OCI-LY3 (cell line): ENCODE results near the gene TMEM212.

Experiments
- H2AFZ ChIP-seq: fragments of 200-600, 300-600 bp; shearing (Covaris generic); 2 replicates; pipeline ENCODE4 v1.6.0; 2014; ENCODE audit warnings: antibody characterized with exemption, low read depth, low read length
- H3K27ac ChIP-seq: fragments of 200-600, 300-600 bp; sonication (generic); 2 replicates; pipeline ENCODE4 v1.5.1; 2014; ENCODE audit warnings: mild to moderate bottlenecking, low read length, moderate library complexity, mixed read lengths
- H3K27me3 ChIP-seq: fragments of 200-600, 300-600 bp; sonication (generic); 2 replicates; pipeline ENCODE4 v1.6.1; 2014; ENCODE audit warnings: low read depth, low read length, mixed read lengths
- H3K36me3 ChIP-seq: fragments of 200-600, 300-600 bp; sonication (generic); replicated peaks from 2 replicates; pipeline ENCODE3; 2014; ENCODE audit warnings: low read depth, low read length, mixed read lengths
- H3K4me1 ChIP-seq: fragments of 300-600, 200-600 bp; sonication (generic); 2 replicates; pipeline ENCODE4 v1.6.1; 2014; ENCODE audit warnings: low read length, mixed read lengths
- H3K4me2 ChIP-seq: fragments of 200-600, 300-600 bp; sonication (generic); 2 replicates; pipeline ENCODE4 v1.6.1; 2014; ENCODE audit warnings: low read length, mixed read lengths
- H3K4me3 ChIP-seq: fragments of 300-600, 200-600 bp; sonication (generic); 2 replicates; pipeline ENCODE4 v1.5.1; 2014; ENCODE audit warnings: antibody characterized with exemption, mild to moderate bottlenecking, low read length, moderate library complexity
- H3K79me2 ChIP-seq: fragments of 300-600, 200-600 bp; shearing (Covaris generic); 2 replicates; pipeline ENCODE4 v1.6.1; 2014; ENCODE audit warnings: mild to moderate bottlenecking, low read length, mixed read lengths
- H3K9ac ChIP-seq: fragments of 300-600, 200-600 bp; shearing (Covaris generic); 2 replicates; pipeline ENCODE4 v1.6.0; 2014; ENCODE audit warnings: mild to moderate bottlenecking, low read length, moderate library complexity
- H3K9me3 ChIP-seq: fragments of 200-600, 300-600 bp; shearing (Covaris generic); 2 replicates; pipeline ENCODE4 v1.6.1; 2014; ENCODE audit warnings: low read length, mixed read lengths; ENCODE audit not compliant: insufficient read depth
- H4K20me1 ChIP-seq: fragments of 200-600, 300-600 bp; sonication (generic); 2 replicates; pipeline ENCODE4 v1.6.1; 2016; ENCODE audit warnings: low read length, mixed read lengths; ENCODE audit not compliant: insufficient read depth
- EZH2phosphoT487 ChIP-seq: fragments of 200-600 bp; shearing (Covaris generic); IDR thresholded peaks from 2 replicates; pipeline ENCODE4 v1.6.1; 2018; ENCODE audit warnings: antibody characterized with exemption, mixed run types, low read depth
- TF ChIP-seq, protein P1 (sequence below): fragments of 200-600, 300-600 bp; sonication (generic); IDR thresholded peaks from 2 replicates; pipeline ENCODE4 v1.5.1; 2014; ENCODE audit warnings: antibody characterized with exemption, low read length, low read depth

Gene TMEM212

DNA sequence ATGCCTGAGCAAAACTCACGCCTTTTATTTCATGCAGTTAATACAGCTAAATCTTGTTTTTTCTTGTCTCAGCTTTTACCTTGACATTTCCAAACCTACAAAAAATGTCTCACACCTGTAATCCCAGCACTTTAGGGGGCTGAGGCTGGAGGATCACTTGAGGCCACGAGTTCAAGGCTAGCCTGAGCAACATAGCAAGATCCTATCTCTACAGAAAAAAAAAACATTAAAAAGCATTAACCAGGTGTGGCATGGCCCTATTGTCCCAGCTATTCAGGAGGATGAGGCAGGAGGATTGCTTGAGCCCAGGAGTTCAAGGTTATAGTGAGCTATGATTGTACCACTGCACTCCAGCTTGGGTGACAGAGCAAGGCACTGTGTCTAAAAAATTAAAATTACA lies 3.9 kb upstream of the TMEM212 start:
- Histone ChIP-seq H3K79me2 (no peaks in the 10 kb centered on the region), H4K20me1 (no peaks in the 10 kb centered on the region), H2AFZ (no peak overlapping the region), H3K4me3 (no peak overlapping the region), H3K36me3 (no peaks in the 10 kb centered on the region), H3K4me2 (no peak overlapping the region), H3K9ac (no peak overlapping the region), H3K27me3 (0 out of 2 replicates have a peak, but pooled peaks cover 17% of the 10 kb centered on the region), H3K27ac (no peak overlapping the region), H3K9me3 (no peaks in the 10 kb centered on the region), H3K4me1 (peaks cover 10% of the 10 kb centered on the region)
- TF ChIP-seq, protein P1, sequence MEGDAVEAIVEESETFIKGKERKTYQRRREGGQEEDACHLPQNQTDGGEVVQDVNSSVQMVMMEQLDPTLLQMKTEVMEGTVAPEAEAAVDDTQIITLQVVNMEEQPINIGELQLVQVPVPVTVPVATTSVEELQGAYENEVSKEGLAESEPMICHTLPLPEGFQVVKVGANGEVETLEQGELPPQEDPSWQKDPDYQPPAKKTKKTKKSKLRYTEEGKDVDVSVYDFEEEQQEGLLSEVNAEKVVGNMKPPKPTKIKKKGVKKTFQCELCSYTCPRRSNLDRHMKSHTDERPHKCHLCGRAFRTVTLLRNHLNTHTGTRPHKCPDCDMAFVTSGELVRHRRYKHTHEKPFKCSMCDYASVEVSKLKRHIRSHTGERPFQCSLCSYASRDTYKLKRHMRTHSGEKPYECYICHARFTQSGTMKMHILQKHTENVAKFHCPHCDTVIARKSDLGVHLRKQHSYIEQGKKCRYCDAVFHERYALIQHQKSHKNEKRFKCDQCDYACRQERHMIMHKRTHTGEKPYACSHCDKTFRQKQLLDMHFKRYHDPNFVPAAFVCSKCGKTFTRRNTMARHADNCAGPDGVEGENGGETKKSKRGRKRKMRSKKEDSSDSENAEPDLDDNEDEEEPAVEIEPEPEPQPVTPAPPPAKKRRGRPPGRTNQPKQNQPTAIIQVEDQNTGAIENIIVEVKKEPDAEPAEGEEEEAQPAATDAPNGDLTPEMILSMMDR, result no peak
- TF ChIP-seq EZH2phosphoT487, result no peak

DNA sequence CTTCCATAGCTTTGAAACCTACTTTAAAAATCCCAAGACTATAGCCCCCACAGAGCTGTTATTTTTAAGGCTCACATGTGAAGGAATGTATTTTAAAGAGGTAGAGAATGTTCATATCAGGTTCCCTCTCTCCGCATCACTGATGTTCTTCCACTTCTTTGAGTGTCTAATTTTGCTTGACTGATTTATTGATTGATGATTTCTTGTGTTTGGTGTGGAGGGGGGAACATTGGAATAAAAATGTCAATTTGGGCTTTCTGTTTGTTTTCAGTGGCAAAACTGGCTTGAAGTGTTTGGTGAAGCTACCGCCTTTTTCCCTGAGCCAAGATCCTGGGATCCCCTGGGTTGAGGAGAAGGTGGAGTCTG lies 2.7 kb upstream of the TMEM212 start:
- Histone ChIP-seq H3K36me3 (no peaks in the 10 kb centered on the region), H3K4me2 (no peak overlapping the region), H3K4me1 (peaks cover 10% of the 10 kb centered on the region), H3K9ac (no peak overlapping the region), H3K27me3 (0 out of 2 replicates have a peak, but pooled peaks cover 17% of the 10 kb centered on the region), H3K27ac (no peak overlapping the region), H2AFZ (no peak overlapping the region), H3K79me2 (no peaks in the 10 kb centered on the region), H3K9me3 (no peaks in the 10 kb centered on the region), H3K4me3 (no peak overlapping the region), H4K20me1 (no peaks in the 10 kb centered on the region)
- TF ChIP-seq, protein P1, result no peak
- TF ChIP-seq EZH2phosphoT487, result no peak

DNA sequence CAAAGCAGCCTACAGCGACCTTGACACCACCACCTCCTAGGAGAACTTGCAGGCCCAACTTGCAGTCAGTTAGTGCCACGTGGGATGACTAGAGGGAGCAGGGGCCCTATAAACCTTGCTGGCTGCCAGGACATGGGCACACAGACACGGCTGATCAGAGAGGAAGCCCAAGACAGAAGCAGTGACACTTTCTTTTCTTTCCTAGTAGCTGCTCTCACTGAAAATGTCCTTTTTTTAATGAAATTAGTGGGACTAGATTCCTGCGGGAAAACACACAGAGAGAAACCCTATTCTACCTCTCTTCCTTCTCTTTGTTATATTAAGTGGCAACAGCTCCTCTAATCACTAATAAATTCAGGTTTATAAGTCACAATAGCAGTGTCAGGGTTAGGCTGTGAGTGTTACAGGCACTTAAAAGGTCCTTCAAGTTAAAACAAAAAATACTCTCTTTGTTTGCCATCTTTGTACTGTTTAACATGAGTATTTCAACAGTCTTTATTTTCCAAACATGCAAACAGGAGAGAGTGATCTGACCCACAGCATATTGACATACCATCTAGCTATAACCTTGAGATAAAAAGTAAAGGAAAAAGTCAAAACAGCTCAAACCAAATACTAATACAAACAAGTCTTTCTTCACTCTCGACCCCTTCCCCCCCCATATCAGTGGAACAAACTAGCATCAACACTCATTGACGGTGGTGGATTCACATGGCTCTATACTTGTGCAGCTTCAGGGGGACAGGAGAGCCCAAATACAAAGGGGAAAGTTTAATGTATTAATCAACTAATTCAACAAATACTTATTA lies 2.1 kb upstream of the TMEM212 start:
- no peaks in the 10 kb centered on the region for H3K79me2 ChIP-seq
- H3K9ac ChIP-seq, result no peak overlapping the region
- H3K4me3 ChIP-seq, result no peak overlapping the region
- TF ChIP-seq EZH2phosphoT487, result no peak
- TF ChIP-seq, protein P1, result no peak
- 0 out of 2 replicates have a peak, but pooled peaks cover 17% of the 10 kb centered on the region for H3K27me3 ChIP-seq
- H4K20me1 ChIP-seq, result no peaks in the 10 kb centered on the region
- no peaks in the 10 kb centered on the region for H3K9me3 ChIP-seq
- peaks cover 10% of the 10 kb centered on the region for H3K4me1 ChIP-seq
- no peak overlapping the region for H3K4me2 ChIP-seq
- no peaks in the 10 kb centered on the region for H3K36me3 ChIP-seq
- no peak overlapping the region for H2AFZ ChIP-seq
- no peak overlapping the region for H3K27ac ChIP-seq

DNA sequence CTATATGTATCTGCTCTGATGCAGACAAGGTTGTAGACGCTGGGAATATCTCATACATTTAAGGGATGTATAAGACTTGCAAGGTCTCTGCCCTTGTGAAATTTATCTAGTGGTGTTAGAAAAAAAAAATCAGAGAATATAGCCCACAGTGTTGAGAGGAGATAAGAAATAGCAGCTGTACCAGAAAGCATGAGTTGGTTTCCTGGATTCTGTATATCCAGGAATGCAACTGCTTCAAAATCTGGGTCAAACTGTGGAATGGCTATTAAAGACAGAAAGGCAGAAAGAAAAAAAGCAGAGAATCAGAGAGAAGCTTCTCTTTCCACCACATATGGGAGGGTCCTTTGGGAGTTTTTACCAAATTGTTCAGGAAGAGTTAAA lies 1.5 kb upstream of the TMEM212 start:
- H3K4me2 ChIP-seq, result no peak overlapping the region
- TF ChIP-seq, protein P1, result no peak
- no peak for TF ChIP-seq EZH2phosphoT487

More for the DNA sequence above, 1.5 kb upstream of the TMEM212 start:
- H4K20me1 ChIP-seq, result no peaks in the 10 kb centered on the region
- no peaks in the 10 kb centered on the region for H3K9me3 ChIP-seq
- no peak overlapping the region for H3K9ac ChIP-seq
- no peak overlapping the region for H3K4me3 ChIP-seq
- H3K27ac ChIP-seq, result no peak overlapping the region
- peaks cover 14% of the 10 kb centered on the region for H3K4me1 ChIP-seq
- 0 out of 2 replicates have a peak, but pooled peaks cover 16% of the 10 kb centered on the region for H3K27me3 ChIP-seq
- H3K36me3 ChIP-seq, result no peaks in the 10 kb centered on the region
- H3K79me2 ChIP-seq, result no peaks in the 10 kb centered on the region
- H2AFZ ChIP-seq, result no peak overlapping the region
